Astrocyte of the hippocampus (primary cell): ENCODE results near the gene RAI1.
A peak's percentile ranks its signal among the peaks of the same experiment; 100 is the strongest.
"Not testable (repeated sequence)": the region's sequence is repeated elsewhere in the genome, so short reads cannot be mapped to it uniquely, and the experiment has no call there.

ENCODE experiments used
- DNase-seq: peaks from one replicate; pipeline ENCODE4 v3.0.0; 2011; ENCODE audit warnings: low read depth, low spot score

Gene RAI1

GRCh38 chr17:17679748-17680147 lies 1.5 kb upstream of the RAI1 start:
- no peak for DNase-seq

- DNase-seq, result no peak
Observed at GRCh38 chr17:17680477-17681186, 626 bp upstream of the RAI1 start.

GRCh38 chr17:17681744-17682292 lies 560 bp downstream of the RAI1 start:
- no peak for DNase-seq

GRCh38 chr17:17682293-17682736 lies 1.1 kb downstream of the RAI1 start:
- peak; percentile 63 for DNase-seq

GRCh38 chr17:17682737-17683680 lies 1.8 kb downstream of the RAI1 start:
- peak; percentile 87 for DNase-seq

- DNase-seq, result no peak
Observed at GRCh38 chr17:17683710-17684365, 2.6 kb downstream of the RAI1 start.

GRCh38 chr17:17684906-17685774 lies 3.9 kb downstream of the RAI1 start:
- peak; percentile 69 for DNase-seq

- peak; percentile 72 for DNase-seq
Observed at GRCh38 chr17:17685775-17686291, 4.6 kb downstream of the RAI1 start.

- no peak for DNase-seq
Observed at GRCh38 chr17:17689312-17689711, 8.1 kb downstream of the RAI1 start.

- DNase-seq, result not testable (repeated sequence)
Observed at GRCh38 chr17:17690233-17690632, 9.0 kb downstream of the RAI1 start.

GRCh38 chr17:17691468-17692263 lies 10.4 kb downstream of the RAI1 start:
- DNase-seq, result no peak

GRCh38 chr17:17692353-17693252 lies 11.3 kb downstream of the RAI1 start:
- DNase-seq, result no peak

GRCh38 chr17:17693253-17694168 lies 12.3 kb downstream of the RAI1 start:
- DNase-seq, result peak; percentile 82

- DNase-seq, result peak; percentile 86
Observed at GRCh38 chr17:17694169-17695081, 13.2 kb downstream of the RAI1 start.

- DNase-seq, result no peak
Observed at GRCh38 chr17:17696085-17696484, 14.8 kb downstream of the RAI1 start.

- DNase-seq, result no peak
Observed at GRCh38 chr17:17696882-17697633, 15.8 kb downstream of the RAI1 start.
